A549 (cell line): ENCODE results near the gene RPS6KB2. TPM values are rescaled to one million over a fixed set of nuclear protein-coding genes. Genes with fewer than 3 reads are reported as not detected.

ENCODE experiments used
- BHLHE40 ChIP-seq: IDR thresholded peaks from 2 replicates; pipeline ENCODE4 v1.6.1; 2012; ENCODE audit warnings: low read depth, low read length, inconsistent platforms
- CBX2 ChIP-seq: fragments of 200-600 bp; sonication (generic); IDR thresholded peaks from 2 replicates; pipeline ENCODE4 v1.6.1; 2016; ENCODE audit warnings: low read depth, mild to moderate bottlenecking, borderline replicate concordance
- CEBPB ChIP-seq, 2 experiments: fragments of >200 bp in 1 of 2; sonication (Bioruptor Twin) in 1 of 2; formaldehyde crosslinking in 1 of 2; IDR thresholded peaks; 2 replicates each; pipeline ENCODE4 v1.6.1; 2012 to 2016
- CHD2 ChIP-seq: fragments of 150-350 bp; IDR thresholded peaks from 2 replicates; pipeline ENCODE4 v1.6.1; 2014; ENCODE audit warnings: low read length; ENCODE audit not compliant: partially characterized antibody
- CHD4 ChIP-seq: fragments of 200-600 bp; sonication (generic); IDR thresholded peaks from 2 replicates; pipeline ENCODE4 v1.6.1; 2016; ENCODE audit warnings: antibody characterized with exemption, mild to moderate bottlenecking, borderline replicate concordance
- EHMT2 ChIP-seq: fragments of 200-600 bp; sonication (generic); IDR thresholded peaks from 2 replicates; pipeline ENCODE4 v1.6.1; 2016; ENCODE audit warnings: antibody characterized with exemption, low read depth, mild to moderate bottlenecking, moderate library complexity
- EP300 ChIP-seq, 2 experiments: fragments of >200 bp; sonication (Bioruptor Twin); formaldehyde crosslinking; IDR thresholded peaks; 2 replicates in 1 of 2; 3 replicates in 1 of 2; pipeline ENCODE4 v1.6.1; 2016 to 2017
- FOSB ChIP-seq: fragments of 250-450 bp; sonication (Bioruptor Pico); IDR thresholded peaks from 2 replicates; pipeline ENCODE4 v1.5.0; 2020; ENCODE audit warnings: mild to moderate bottlenecking, moderate library complexity
- FOXS1 ChIP-seq: fragments of 250-450 bp; sonication (Bioruptor Pico); IDR thresholded peaks from 2 replicates; pipeline ENCODE4 v1.5.0; 2020; ENCODE audit warnings: mild to moderate bottlenecking, moderate library complexity
- HOXA7 ChIP-seq: fragments of 250-450 bp; sonication (Bioruptor Pico); IDR thresholded peaks from 2 replicates; pipeline ENCODE4 v1.5.0; 2020; ENCODE audit warnings: mild to moderate bottlenecking, moderate library complexity
- HOXB13 ChIP-seq: fragments of 250-450 bp; sonication (Bioruptor Pico); IDR thresholded peaks from 2 replicates; pipeline ENCODE4 v1.5.0; 2020; ENCODE audit warnings: low read depth, mild to moderate bottlenecking, moderate library complexity
- JUNB ChIP-seq: fragments of >200 bp; sonication (Bioruptor Twin); formaldehyde crosslinking; IDR thresholded peaks from 2 replicates; pipeline ENCODE4 v1.6.1; 2016
- KDM5A ChIP-seq: fragments of 200-600 bp; sonication (generic); IDR thresholded peaks from 2 replicates; pipeline ENCODE4 v1.6.1; 2016; ENCODE audit warnings: antibody characterized with exemption, mild to moderate bottlenecking
- MAFK ChIP-seq: fragments of 450-650 bp; IDR thresholded peaks from 2 replicates; pipeline ENCODE4 v1.6.1; 2014; ENCODE audit not compliant: partially characterized antibody
- MAZ ChIP-seq: fragments of 150-350 bp; IDR thresholded peaks from 2 replicates; pipeline ENCODE4 v1.6.1; 2014; ENCODE audit warnings: antibody characterized with exemption, low read depth, low read length, borderline replicate concordance
- MYC ChIP-seq: IDR thresholded peaks from 2 replicates; pipeline ENCODE4 v1.6.1; 2012; ENCODE audit warnings: mild to moderate bottlenecking, inconsistent platforms, low read length, improper control_type of control experiment, borderline replicate concordance
- NFE2L2 ChIP-seq: fragments of 150-350 bp; conservative IDR thresholded peaks from 2 replicates; pipeline ENCODE4 v1.6.1; 2014; ENCODE audit warnings: low read length
- NPAS2 ChIP-seq: fragments of 250-450 bp; sonication (Bioruptor Pico); IDR thresholded peaks from 2 replicates; pipeline ENCODE4 v1.8.0; 2022; ENCODE audit warnings: mild to moderate bottlenecking, moderate library complexity, borderline replicate concordance
- PHF8 ChIP-seq: fragments of 200-600 bp; sonication (generic); IDR thresholded peaks from 2 replicates; pipeline ENCODE4 v1.6.1; 2016; ENCODE audit warnings: low read depth, mild to moderate bottlenecking, antibody characterized with exemption, moderate library complexity, borderline replicate concordance
- POLR2A ChIP-seq: IDR thresholded peaks from 2 replicates; pipeline ENCODE4 v1.6.1; 2012; ENCODE audit warnings: mild to moderate bottlenecking, low read length
- RAD21 ChIP-seq, 2 experiments: fragments of >200 bp in 1 of 2; sonication (Bioruptor Twin) in 1 of 2; formaldehyde crosslinking in 1 of 2; IDR thresholded peaks in 1 of 2; conservative IDR thresholded peaks in 1 of 2; 2 replicates in 1 of 2; 3 replicates in 1 of 2; pipeline ENCODE4 v1.6.1; 2012 to 2018; ENCODE audit warnings: inconsistent platforms in 1 of 2
- RFX5 ChIP-seq: fragments of 450-650 bp; IDR thresholded peaks from 2 replicates; pipeline ENCODE4 v1.7.1; 2014; ENCODE audit warnings: antibody characterized with exemption, mild to moderate bottlenecking, moderate library complexity
- RNF2 ChIP-seq: fragments of 200-600 bp; sonication (generic); IDR thresholded peaks from 2 replicates; pipeline ENCODE4 v1.6.1; 2016; ENCODE audit warnings: low read depth, mild to moderate bottlenecking, antibody characterized with exemption, moderate library complexity, borderline replicate concordance
- SMC3 ChIP-seq: fragments of >200 bp; sonication (Bioruptor Twin); formaldehyde crosslinking; IDR thresholded peaks from 3 replicates; pipeline ENCODE4 v1.6.1; 2018; ENCODE audit warnings: inconsistent platforms
- SREBF2 ChIP-seq: fragments of 450-650 bp; IDR thresholded peaks from 2 replicates; pipeline ENCODE4 v1.6.1; 2014; ENCODE audit warnings: mild to moderate bottlenecking, moderate library complexity
- TFCP2L1 ChIP-seq: fragments of 250-450 bp; sonication (Bioruptor Pico); IDR thresholded peaks from 2 replicates; pipeline ENCODE4 v1.5.0; 2021; ENCODE audit warnings: mild to moderate bottlenecking
- ZC3H11A ChIP-seq: fragments of 450-650 bp; IDR thresholded peaks from 2 replicates; pipeline ENCODE4 v1.6.1; 2014; ENCODE audit warnings: antibody characterized with exemption, mild to moderate bottlenecking
- polyA plus RNA-seq, 4 experiments: library from polyadenylated mRNA; depleted of rRNA in 3 of 4; stranded (reverse); fragments of >200 nt; fragmentation: RNase III in 1 of 4; extraction: RNeasy Plus Mini Kit Qiagen cat#74134 plus additional on column Dnase treatment in 1 of 4; gene quantifications; 2 replicates in 3 of 4; 3 replicates in 1 of 4; pipeline ENCODE4 v1.2.3, GENCODE V29; 2011 to 2017
- TF ChIP-seq, protein P1 (sequence below): IDR thresholded peaks from 2 replicates; pipeline ENCODE4 v1.6.1; 2012
- TF ChIP-seq, protein P2 (sequence below): fragments of 250-450 bp; sonication (Bioruptor Pico); IDR thresholded peaks from 2 replicates; pipeline ENCODE4 v1.5.0; 2021; ENCODE audit warnings: mild to moderate bottlenecking, moderate library complexity, borderline replicate concordance
- TF ChIP-seq, protein P3 (sequence below): IDR thresholded peaks from 2 replicates; pipeline ENCODE4 v1.6.1; 2012; ENCODE audit warnings: low read depth, borderline replicate concordance
- TF ChIP-seq, protein P4 (sequence below): fragments of 250-450 bp; sonication (Bioruptor Pico); IDR thresholded peaks from 2 replicates; pipeline ENCODE4 v1.5.0; 2020; ENCODE audit warnings: low read depth, mild to moderate bottlenecking, moderate library complexity
- TF ChIP-seq, protein P5 (sequence below): fragments of 200-600 bp; sonication (generic); IDR thresholded peaks from 2 replicates; pipeline ENCODE4 v1.6.1; 2016; ENCODE audit warnings: antibody characterized with exemption, mild to moderate bottlenecking, moderate library complexity
- TF ChIP-seq, protein P6 (sequence below): fragments of 450-650 bp; IDR thresholded peaks from 2 replicates; pipeline ENCODE4 v1.6.1; 2014; ENCODE audit warnings: antibody characterized with exemption

Gene RPS6KB2
- polyA plus RNA-seq, 2 of the 4 experiments (the other 2 are of a cell fraction): 40.9 to 47.9 TPM

DNA sequence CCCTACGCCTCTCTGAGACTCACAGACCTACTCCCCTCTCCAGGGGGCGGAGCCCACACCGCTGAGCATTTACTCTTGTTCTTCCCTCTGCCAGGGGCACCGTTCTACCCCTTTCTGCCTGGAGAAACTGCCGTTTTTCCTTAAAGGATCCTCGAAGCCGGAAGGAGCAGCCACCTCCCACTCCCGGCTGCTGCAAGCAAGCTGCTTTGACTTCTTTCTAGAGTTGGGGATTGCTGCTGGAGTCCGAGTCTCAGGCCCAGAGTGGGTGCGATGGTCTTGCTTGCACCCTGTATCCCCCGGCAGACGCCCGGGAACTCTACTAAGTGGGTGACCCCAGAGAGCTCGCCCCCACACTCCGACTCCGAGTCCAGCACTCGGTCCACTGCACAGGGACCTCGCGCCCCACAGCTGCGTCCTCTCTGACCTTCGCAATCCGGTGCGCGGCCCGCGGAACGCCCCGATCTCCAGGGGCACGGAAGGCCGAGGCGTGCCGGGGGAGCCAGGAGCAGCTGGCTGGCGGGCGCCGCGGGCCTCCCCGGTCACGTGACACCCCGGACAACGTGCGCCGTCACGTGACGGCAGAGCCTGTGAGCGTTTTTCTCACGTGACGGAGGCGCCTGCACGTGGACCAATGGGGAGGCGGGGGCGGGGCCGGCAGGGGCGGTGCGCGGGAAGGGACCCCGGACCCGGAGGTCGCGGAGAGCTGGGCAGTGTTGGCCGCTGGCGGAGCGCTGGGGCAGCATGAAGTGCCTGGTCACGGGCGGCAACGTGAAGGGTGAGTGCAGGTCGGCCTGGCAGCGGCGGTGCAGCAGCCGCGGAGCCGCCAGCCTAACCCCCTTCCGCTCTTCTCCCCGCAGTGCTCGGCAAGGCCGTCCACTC is 36.8 kb upstream of the RPS6KB2 start, which contains the start of gene RAD9A (continued):
- TF ChIP-seq PHF8 (peak; percentile 81), ZC3H11A (no peak), FOSB (CRISPR knock-in tag) (no peak), TFCP2L1 (0 out of 2 replicates have a peak, but pooled peaks have one; percentile 76), POLR2A (peak; percentile 51), CHD4 (no peak), EHMT2 (no peak), BHLHE40 (peak; percentile 95), RAD21 (conservative IDR thresholded peaks at IDR 0.05 in 1 of 2, IDR thresholded peaks at IDR 0.05 in 1 of 2) (no peak), KDM5A (peak; percentile 81), CBX2 (no peak), CHD2 (no peak), RFX5 (no peak), SREBF2 (no peak), CEBPB (IDR thresholded peaks at IDR 0.05) (no peak), NPAS2 (CRISPR knock-in tag) (peak; percentile 97), NFE2L2 (no peak), EP300 (IDR thresholded peaks at IDR 0.05) (no peak; a peak in 1 of 5 replicates), MAZ (no peak), HOXB13 (peak; percentile 89), HOXA7 (no peak), RNF2 (peak; percentile 29; the same call in 1 of the 2 replicates), MYC (peak; percentile 63; the same call in 1 of the 2 replicates), SMC3 (no peak), FOXS1 (peak; percentile 71; the same call in 1 of the 2 replicates), MAFK (no peak), JUNB (no peak)
- TF ChIP-seq, protein P1, sequence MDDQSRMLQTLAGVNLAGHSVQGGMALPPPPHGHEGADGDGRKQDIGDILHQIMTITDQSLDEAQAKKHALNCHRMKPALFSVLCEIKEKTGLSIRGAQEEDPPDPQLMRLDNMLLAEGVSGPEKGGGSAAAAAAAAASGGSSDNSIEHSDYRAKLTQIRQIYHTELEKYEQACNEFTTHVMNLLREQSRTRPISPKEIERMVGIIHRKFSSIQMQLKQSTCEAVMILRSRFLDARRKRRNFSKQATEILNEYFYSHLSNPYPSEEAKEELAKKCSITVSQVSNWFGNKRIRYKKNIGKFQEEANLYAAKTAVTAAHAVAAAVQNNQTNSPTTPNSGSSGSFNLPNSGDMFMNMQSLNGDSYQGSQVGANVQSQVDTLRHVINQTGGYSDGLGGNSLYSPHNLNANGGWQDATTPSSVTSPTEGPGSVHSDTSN: peak; percentile 54; the same call in 1 of the 2 replicates
- TF ChIP-seq, protein P2, sequence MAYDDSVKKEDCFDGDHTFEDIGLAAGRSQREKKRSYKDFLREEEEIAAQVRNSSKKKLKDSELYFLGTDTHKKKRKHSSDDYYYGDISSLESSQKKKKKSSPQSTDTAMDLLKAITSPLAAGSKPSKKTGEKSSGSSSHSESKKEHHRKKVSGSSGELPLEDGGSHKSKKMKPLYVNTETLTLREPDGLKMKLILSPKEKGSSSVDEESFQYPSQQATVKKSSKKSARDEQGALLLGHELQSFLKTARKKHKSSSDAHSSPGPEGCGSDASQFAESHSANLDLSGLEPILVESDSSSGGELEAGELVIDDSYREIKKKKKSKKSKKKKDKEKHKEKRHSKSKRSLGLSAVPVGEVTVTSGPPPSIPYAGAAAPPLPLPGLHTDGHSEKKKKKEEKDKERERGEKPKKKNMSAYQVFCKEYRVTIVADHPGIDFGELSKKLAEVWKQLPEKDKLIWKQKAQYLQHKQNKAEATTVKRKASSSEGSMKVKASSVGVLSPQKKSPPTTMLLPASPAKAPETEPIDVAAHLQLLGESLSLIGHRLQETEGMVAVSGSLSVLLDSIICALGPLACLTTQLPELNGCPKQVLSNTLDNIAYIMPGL (CRISPR knock-in tag): no peak
- TF ChIP-seq, protein P3, sequence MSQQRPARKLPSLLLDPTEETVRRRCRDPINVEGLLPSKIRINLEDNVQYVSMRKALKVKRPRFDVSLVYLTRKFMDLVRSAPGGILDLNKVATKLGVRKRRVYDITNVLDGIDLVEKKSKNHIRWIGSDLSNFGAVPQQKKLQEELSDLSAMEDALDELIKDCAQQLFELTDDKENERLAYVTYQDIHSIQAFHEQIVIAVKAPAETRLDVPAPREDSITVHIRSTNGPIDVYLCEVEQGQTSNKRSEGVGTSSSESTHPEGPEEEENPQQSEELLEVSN: no peak; the same call in 1 of the 2 replicates
- TF ChIP-seq, protein P4, sequence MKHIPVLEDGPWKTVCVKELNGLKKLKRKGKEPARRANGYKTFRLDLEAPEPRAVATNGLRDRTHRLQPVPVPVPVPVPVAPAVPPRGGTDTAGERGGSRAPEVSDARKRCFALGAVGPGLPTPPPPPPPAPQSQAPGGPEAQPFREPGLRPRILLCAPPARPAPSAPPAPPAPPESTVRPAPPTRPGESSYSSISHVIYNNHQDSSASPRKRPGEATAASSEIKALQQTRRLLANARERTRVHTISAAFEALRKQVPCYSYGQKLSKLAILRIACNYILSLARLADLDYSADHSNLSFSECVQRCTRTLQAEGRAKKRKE: peak; percentile 84
- TF ChIP-seq, protein P5, sequence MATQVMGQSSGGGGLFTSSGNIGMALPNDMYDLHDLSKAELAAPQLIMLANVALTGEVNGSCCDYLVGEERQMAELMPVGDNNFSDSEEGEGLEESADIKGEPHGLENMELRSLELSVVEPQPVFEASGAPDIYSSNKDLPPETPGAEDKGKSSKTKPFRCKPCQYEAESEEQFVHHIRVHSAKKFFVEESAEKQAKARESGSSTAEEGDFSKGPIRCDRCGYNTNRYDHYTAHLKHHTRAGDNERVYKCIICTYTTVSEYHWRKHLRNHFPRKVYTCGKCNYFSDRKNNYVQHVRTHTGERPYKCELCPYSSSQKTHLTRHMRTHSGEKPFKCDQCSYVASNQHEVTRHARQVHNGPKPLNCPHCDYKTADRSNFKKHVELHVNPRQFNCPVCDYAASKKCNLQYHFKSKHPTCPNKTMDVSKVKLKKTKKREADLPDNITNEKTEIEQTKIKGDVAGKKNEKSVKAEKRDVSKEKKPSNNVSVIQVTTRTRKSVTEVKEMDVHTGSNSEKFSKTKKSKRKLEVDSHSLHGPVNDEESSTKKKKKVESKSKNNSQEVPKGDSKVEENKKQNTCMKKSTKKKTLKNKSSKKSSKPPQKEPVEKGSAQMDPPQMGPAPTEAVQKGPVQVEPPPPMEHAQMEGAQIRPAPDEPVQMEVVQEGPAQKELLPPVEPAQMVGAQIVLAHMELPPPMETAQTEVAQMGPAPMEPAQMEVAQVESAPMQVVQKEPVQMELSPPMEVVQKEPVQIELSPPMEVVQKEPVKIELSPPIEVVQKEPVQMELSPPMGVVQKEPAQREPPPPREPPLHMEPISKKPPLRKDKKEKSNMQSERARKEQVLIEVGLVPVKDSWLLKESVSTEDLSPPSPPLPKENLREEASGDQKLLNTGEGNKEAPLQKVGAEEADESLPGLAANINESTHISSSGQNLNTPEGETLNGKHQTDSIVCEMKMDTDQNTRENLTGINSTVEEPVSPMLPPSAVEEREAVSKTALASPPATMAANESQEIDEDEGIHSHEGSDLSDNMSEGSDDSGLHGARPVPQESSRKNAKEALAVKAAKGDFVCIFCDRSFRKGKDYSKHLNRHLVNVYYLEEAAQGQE: no peak
- TF ChIP-seq, protein P6, sequence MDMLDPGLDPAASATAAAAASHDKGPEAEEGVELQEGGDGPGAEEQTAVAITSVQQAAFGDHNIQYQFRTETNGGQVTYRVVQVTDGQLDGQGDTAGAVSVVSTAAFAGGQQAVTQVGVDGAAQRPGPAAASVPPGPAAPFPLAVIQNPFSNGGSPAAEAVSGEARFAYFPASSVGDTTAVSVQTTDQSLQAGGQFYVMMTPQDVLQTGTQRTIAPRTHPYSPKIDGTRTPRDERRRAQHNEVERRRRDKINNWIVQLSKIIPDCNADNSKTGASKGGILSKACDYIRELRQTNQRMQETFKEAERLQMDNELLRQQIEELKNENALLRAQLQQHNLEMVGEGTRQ: peak; percentile 100
